ENCODE data around the gene MYH10. TPM values are rescaled to one million over a fixed set of nuclear protein-coding genes. Genes with fewer than 3 reads are reported as not detected.

Gene MYH10
- total RNA-seq, 3 donors from 2014 or later: 2.2 to 3.2 (median 2.9) TPM

GRCh38 chr17:8608001-8608400 lies 22.5 kb downstream of the MYH10 start:
- peaks cover 22% of the 10 kb centered on the region for H3K27me3 Mint-ChIP-seq (ENCODE audit: low read depth)
- peaks cover 3% of the 10 kb centered on the region for H3K9me3 Mint-ChIP-seq
- peaks cover 2% of the 10 kb centered on the region for H3K36me3 Mint-ChIP-seq (ENCODE audit: insufficient read depth)
- no peak for ATAC-seq
- no peaks in the 10 kb centered on the region for H3K4me1 Mint-ChIP-seq (ENCODE audit: low read depth)
- DNase-seq: no peak
- H3K4me3 Mint-ChIP-seq: no peak overlapping the region

- ATAC-seq: no peak
- no peak overlapping the region for H3K4me3 Mint-ChIP-seq
- peaks cover 3% of the 10 kb centered on the region for H3K9me3 Mint-ChIP-seq
- H3K27me3 Mint-ChIP-seq (ENCODE audit: low read depth): peaks cover 15% of the 10 kb centered on the region
- DNase-seq: no peak
- H3K4me1 Mint-ChIP-seq (ENCODE audit: low read depth): no peaks in the 10 kb centered on the region
- H3K36me3 Mint-ChIP-seq (ENCODE audit: insufficient read depth): peaks cover 2% of the 10 kb centered on the region
Measured at GRCh38 chr17:8606401-8606800, 24.1 kb downstream of the MYH10 start.

GRCh38 chr17:8602679-8603078 lies 27.8 kb downstream of the MYH10 start:
- no peaks in the 10 kb centered on the region for H3K4me1 Mint-ChIP-seq (ENCODE audit: low read depth)
- DNase-seq (no peak), ATAC-seq (no peak)
- no peaks in the 10 kb centered on the region for H3K36me3 Mint-ChIP-seq (ENCODE audit: insufficient read depth)
- H3K4me3 Mint-ChIP-seq: no peak overlapping the region
- H3K9me3 Mint-ChIP-seq: no peaks in the 10 kb centered on the region
- H3K27me3 Mint-ChIP-seq (ENCODE audit: low read depth): peaks cover 5% of the 10 kb centered on the region

GRCh38 chr17:8599351-8600011 lies 31.0 kb downstream of the MYH10 start:
- DNase-seq (no peak), ATAC-seq (no peak)
- Mint-ChIP-seq H3K9me3 (no peaks in the 10 kb centered on the region), H3K4me1 (ENCODE audit: low read depth) (no peaks in the 10 kb centered on the region), H3K36me3 (ENCODE audit: insufficient read depth) (no peaks in the 10 kb centered on the region), H3K27me3 (ENCODE audit: low read depth) (peaks cover 5% of the 10 kb centered on the region), H3K4me3 (no peak overlapping the region)

GRCh38 chr17:8598913-8599312 lies 31.6 kb downstream of the MYH10 start:
- Mint-ChIP-seq H3K4me3 (no peak overlapping the region), H3K36me3 (ENCODE audit: insufficient read depth) (no peaks in the 10 kb centered on the region), H3K27me3 (ENCODE audit: low read depth) (peaks cover 5% of the 10 kb centered on the region), H3K9me3 (no peaks in the 10 kb centered on the region), H3K4me1 (ENCODE audit: low read depth) (no peaks in the 10 kb centered on the region)
- ATAC-seq: no peak
- no peak for DNase-seq

GRCh38 chr17:8593830-8594229 lies 36.7 kb downstream of the MYH10 start:
- no peaks in the 10 kb centered on the region for H3K4me1 Mint-ChIP-seq (ENCODE audit: low read depth)
- no peaks in the 10 kb centered on the region for H3K9me3 Mint-ChIP-seq
- peaks cover 1% of the 10 kb centered on the region for H3K36me3 Mint-ChIP-seq (ENCODE audit: insufficient read depth)
- H3K4me3 Mint-ChIP-seq: no peak overlapping the region
- ATAC-seq: no peak
- DNase-seq: no peak
- peaks cover 14% of the 10 kb centered on the region for H3K27me3 Mint-ChIP-seq (ENCODE audit: low read depth)

- H3K4me3 Mint-ChIP-seq: no peak overlapping the region
- H3K36me3 Mint-ChIP-seq (ENCODE audit: insufficient read depth): peaks cover 1% of the 10 kb centered on the region
- no peak for DNase-seq
- H3K27me3 Mint-ChIP-seq (ENCODE audit: low read depth): peaks cover 14% of the 10 kb centered on the region
- no peaks in the 10 kb centered on the region for H3K4me1 Mint-ChIP-seq (ENCODE audit: low read depth)
- ATAC-seq: no peak
- H3K9me3 Mint-ChIP-seq: no peaks in the 10 kb centered on the region
Measured at GRCh38 chr17:8593276-8593675, 37.2 kb downstream of the MYH10 start.

- Mint-ChIP-seq H3K27me3 (ENCODE audit: low read depth) (peaks cover 21% of the 10 kb centered on the region), H3K4me1 (ENCODE audit: low read depth) (no peaks in the 10 kb centered on the region), H3K4me3 (no peak overlapping the region), H3K9me3 (no peaks in the 10 kb centered on the region), H3K36me3 (ENCODE audit: insufficient read depth) (peaks cover 1% of the 10 kb centered on the region)
- DNase-seq (no peak), ATAC-seq (no peak)
Measured at GRCh38 chr17:8588877-8589554, 41.5 kb downstream of the MYH10 start.

- DNase-seq (no peak), ATAC-seq (no peak)
- no peaks in the 10 kb centered on the region for H3K9me3 Mint-ChIP-seq
- no peaks in the 10 kb centered on the region for H3K4me1 Mint-ChIP-seq (ENCODE audit: low read depth)
- H3K4me3 Mint-ChIP-seq: no peak overlapping the region
- no peaks in the 10 kb centered on the region for H3K36me3 Mint-ChIP-seq (ENCODE audit: insufficient read depth)
- H3K27me3 Mint-ChIP-seq (ENCODE audit: low read depth): peaks cover 16% of the 10 kb centered on the region
Measured at GRCh38 chr17:8586766-8587165, 43.8 kb downstream of the MYH10 start.

GRCh38 chr17:8585911-8586310 lies 44.6 kb downstream of the MYH10 start:
- no peak overlapping the region for H3K4me3 Mint-ChIP-seq
- ATAC-seq (no peak), DNase-seq (no peak)
- no peaks in the 10 kb centered on the region for H3K4me1 Mint-ChIP-seq (ENCODE audit: low read depth)
- H3K27me3 Mint-ChIP-seq (ENCODE audit: low read depth): peaks cover 10% of the 10 kb centered on the region
- no peaks in the 10 kb centered on the region for H3K9me3 Mint-ChIP-seq
- H3K36me3 Mint-ChIP-seq (ENCODE audit: insufficient read depth): no peaks in the 10 kb centered on the region

GRCh38 chr17:8583954-8584353 lies 46.6 kb downstream of the MYH10 start:
- H3K36me3 Mint-ChIP-seq (ENCODE audit: insufficient read depth): no peaks in the 10 kb centered on the region
- H3K9me3 Mint-ChIP-seq: no peaks in the 10 kb centered on the region
- DNase-seq (no peak), ATAC-seq (no peak)
- no peaks in the 10 kb centered on the region for H3K4me1 Mint-ChIP-seq (ENCODE audit: low read depth)
- H3K4me3 Mint-ChIP-seq: no peak overlapping the region
- H3K27me3 Mint-ChIP-seq (ENCODE audit: low read depth): peaks cover 8% of the 10 kb centered on the region

- DNase-seq: no peak
- ATAC-seq: no peak
- H3K4me3 Mint-ChIP-seq: no peak overlapping the region
- no peaks in the 10 kb centered on the region for H3K4me1 Mint-ChIP-seq (ENCODE audit: low read depth)
- H3K36me3 Mint-ChIP-seq (ENCODE audit: insufficient read depth): no peaks in the 10 kb centered on the region
- H3K9me3 Mint-ChIP-seq: no peaks in the 10 kb centered on the region
- peaks cover 3% of the 10 kb centered on the region for H3K27me3 Mint-ChIP-seq (ENCODE audit: low read depth)
Measured at GRCh38 chr17:8580952-8581658, 49.4 kb downstream of the MYH10 start.

- DNase-seq: no peak
- no peak overlapping the region for H3K4me3 Mint-ChIP-seq
- H3K27me3 Mint-ChIP-seq (ENCODE audit: low read depth): peaks cover 3% of the 10 kb centered on the region
- H3K36me3 Mint-ChIP-seq (ENCODE audit: insufficient read depth): no peaks in the 10 kb centered on the region
- ATAC-seq: no peak
- no peaks in the 10 kb centered on the region for H3K4me1 Mint-ChIP-seq (ENCODE audit: low read depth)
- H3K9me3 Mint-ChIP-seq: no peaks in the 10 kb centered on the region
Measured at GRCh38 chr17:8577868-8578267, 52.7 kb downstream of the MYH10 start.

- Mint-ChIP-seq H3K27me3 (ENCODE audit: low read depth) (peaks cover 3% of the 10 kb centered on the region), H3K4me1 (ENCODE audit: low read depth) (no peaks in the 10 kb centered on the region), H3K4me3 (no peak overlapping the region), H3K9me3 (no peaks in the 10 kb centered on the region), H3K36me3 (ENCODE audit: insufficient read depth) (no peaks in the 10 kb centered on the region)
- no peak for DNase-seq
- no peak for ATAC-seq
Measured at GRCh38 chr17:8576559-8577294, 53.8 kb downstream of the MYH10 start.

Data from activated T-cell treated with anti-CD3 and anti-CD28 coated beads, Interleukin-2, amount 50 U/mL, for 4 hours (primary cell).